SK-N-MC (cell line): ENCODE results near the gene OR1L8.

Source experiments
- EZH2 ChIP-seq: fragments of 200-600 bp; sonication (generic); IDR thresholded peaks from one replicate; pipeline ENCODE4 v1.6.1; 2017; ENCODE audit warnings: antibody characterized with exemption
- POLR2AphosphoS5 ChIP-seq: IDR thresholded peaks from 2 replicates; pipeline ENCODE4 v1.6.1; 2012; ENCODE audit warnings: mild to moderate bottlenecking, low read depth, low read length, borderline replicate concordance

- TF ChIP-seq EZH2, result no peak
- TF ChIP-seq POLR2AphosphoS5, result no peak
Measured at GRCh38 chr9:122609804-122610203, 26.6 kb upstream of the OR1L8 start.
